GM12873 (cell line): ENCODE measurements around the gene ERG.

ENCODE experiments used
- TF ChIP-seq, protein P1 (sequence below): IDR thresholded peaks from 2 replicates; pipeline ENCODE4 v1.5.1; 2012; ENCODE audit warnings: low read depth, mild to moderate bottlenecking, moderate library complexity, low read length, control low read depth; ENCODE audit not compliant: insufficient read depth; ENCODE audit errors: missing control alignments

Gene ERG

DNA sequence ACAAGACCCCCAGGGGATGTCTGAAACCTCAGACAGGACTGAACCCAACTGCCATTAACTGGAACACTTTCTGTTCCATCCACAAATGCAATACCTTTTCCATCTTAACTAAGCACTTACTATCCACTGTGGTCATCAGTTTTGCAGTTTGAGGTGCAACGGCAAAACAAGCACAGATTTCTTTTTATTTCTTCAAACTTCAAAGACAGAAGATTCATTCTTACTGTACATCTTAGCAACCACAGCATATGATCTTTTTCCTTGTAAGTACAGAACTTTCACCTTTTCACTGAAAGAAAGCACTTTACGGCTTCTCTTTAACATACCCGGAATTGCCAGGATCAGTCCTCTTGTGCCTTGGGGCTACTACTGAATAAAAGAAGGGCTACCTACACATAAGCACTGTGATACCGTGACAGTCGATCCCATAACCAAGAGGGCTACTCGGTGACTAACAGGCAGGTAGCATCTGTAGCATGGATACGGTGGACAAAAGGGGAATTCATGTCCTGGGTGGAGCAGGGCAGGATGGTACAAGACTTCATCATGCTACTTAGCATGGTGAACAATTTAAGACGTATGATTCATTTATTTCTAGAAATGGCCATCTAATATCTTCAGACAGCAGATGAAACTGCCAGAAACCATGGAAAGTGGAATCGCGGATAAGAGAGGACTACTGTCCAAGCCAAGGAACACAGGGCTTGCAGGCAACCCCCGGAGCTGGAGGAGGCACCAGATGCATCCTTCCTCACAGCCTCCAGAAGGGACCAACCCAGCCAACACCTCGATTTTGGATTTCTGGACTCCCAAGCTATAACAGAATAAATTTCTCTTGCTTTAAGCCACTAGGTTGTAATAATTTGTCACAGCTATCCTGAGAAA lies 18.4 kb downstream of the ERG start:
- TF ChIP-seq, protein P1, sequence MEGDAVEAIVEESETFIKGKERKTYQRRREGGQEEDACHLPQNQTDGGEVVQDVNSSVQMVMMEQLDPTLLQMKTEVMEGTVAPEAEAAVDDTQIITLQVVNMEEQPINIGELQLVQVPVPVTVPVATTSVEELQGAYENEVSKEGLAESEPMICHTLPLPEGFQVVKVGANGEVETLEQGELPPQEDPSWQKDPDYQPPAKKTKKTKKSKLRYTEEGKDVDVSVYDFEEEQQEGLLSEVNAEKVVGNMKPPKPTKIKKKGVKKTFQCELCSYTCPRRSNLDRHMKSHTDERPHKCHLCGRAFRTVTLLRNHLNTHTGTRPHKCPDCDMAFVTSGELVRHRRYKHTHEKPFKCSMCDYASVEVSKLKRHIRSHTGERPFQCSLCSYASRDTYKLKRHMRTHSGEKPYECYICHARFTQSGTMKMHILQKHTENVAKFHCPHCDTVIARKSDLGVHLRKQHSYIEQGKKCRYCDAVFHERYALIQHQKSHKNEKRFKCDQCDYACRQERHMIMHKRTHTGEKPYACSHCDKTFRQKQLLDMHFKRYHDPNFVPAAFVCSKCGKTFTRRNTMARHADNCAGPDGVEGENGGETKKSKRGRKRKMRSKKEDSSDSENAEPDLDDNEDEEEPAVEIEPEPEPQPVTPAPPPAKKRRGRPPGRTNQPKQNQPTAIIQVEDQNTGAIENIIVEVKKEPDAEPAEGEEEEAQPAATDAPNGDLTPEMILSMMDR = no peak

DNA sequence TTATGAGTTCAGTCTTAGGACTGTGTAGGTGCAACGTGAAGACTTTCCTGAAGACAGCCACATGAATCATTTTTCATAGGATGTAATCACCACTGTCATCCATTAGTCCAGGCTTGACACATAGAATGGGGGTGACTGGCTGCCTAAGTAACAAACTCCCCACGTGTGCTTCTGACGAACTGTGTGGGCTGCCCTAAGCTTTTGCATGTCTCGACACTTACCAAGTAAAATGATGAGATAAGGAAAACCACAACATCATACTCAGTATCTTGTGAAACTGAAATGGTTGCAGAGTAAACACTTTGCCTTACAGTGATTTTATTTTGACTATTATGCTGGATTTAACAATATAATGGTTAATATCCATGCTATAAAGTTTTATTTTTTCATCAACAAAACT lies 19.5 kb downstream of the ERG start:
- TF ChIP-seq, protein P1 = no peak

DNA sequence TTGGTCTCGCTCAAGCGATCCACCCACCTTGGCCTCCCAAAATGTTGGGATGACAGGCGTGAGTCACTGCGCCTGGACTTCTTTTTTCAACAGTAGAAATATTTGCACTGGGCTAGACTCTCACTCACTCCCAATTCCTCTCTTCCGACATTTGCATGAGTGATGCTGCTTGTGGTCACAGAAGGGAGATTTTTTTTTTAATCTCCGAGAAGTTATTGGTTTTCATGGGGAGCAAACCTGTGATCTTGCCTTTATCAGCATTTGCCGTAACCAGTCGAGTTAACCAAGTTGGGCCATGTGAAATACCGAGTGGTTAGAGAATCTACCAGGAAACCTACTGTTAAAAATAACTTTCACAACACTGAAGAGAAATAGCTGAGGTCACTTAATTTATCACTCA lies 21.1 kb downstream of the ERG start:
- TF ChIP-seq, protein P1 = no peak

DNA sequence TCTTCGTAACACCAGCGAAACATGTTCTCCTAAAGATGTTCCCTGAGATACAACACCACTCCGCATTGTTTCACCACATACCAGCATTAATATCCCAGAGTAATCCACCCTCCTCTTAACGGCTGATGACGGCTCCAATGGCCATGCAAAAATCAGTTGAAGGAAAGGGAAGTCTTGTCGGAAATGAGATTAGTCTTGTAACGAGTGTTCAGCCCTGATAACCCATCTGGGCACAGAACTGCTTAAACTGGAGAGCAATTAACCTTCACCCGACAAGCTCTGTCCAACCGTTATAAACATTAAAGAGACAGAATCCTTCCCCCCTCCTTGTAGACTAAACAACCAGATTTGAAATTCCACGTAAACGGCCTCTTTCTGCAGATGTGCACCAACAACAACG lies 21.9 kb downstream of the ERG start:
- TF ChIP-seq, protein P1 = no peak

DNA sequence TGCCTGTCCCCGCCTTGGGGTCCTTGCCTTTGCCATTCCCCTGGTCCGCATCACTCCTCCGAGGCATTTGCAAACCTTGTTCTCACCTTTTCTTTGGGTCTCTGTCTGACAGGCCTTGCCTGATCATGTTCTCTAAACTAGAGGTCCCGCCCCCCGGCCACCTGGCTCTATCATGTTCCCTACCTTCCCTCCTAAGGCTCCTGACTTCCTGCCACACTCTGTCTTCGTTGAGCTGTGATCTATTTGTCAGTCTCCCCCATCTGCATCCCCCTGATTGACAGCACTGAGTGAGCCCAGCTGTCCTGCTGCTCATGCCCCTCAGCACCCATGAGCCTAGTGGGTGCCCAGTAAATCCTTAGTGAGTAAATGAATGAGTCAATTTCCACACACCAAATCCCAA lies 22.8 kb downstream of the ERG start:
- TF ChIP-seq, protein P1 = no peak

DNA sequence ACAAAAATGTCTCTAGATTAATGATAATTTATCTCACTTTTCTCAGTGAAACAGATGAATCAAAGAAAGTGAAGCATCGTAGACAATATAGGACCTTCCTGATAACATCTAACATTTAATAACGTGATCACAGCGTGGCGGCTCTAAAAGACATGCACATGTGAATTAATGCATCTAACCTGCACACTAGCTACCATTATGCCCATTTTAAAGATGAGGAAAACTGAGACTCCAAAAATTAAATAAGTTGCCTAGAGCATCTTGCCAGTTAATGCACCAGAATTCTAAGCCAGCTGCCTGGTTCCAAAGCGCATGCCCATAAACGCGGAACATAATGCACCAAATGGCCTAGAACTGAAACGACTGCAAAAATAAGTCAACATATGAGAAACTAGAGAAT lies 23.5 kb downstream of the ERG start:
- TF ChIP-seq, protein P1 = no peak

DNA sequence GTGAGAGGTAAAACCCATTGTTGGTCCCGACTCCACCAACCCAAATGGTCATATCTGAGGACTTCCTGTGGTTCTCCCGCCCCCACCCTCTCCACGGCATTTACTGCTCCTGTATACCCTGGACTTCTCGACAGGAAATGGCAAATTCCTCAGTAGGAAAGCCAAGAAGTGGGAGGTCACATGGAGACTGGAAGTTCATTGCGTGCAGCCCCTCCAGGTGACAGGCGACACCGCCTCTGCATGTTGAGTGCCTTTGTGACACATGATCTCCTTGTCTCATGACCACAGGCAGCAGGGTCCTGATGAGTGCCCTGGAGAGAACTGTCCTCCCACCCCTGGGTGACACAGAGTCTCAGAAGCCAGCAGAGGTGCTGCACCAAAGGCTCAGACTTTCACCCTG lies 24.2 kb downstream of the ERG start:
- TF ChIP-seq, protein P1 = no peak
